GM19025 (cell line): ENCODE data around the gene GAN.
A peak's percentile ranks its signal among the peaks of the same experiment; 100 is the strongest.
"Not testable (repeated sequence)": the region's sequence is repeated elsewhere in the genome, so short reads cannot be mapped to it uniquely, and the experiment has no call there.

Source experiments
- ATAC-seq: cut with Tn5 transposase; IDR thresholded peaks from one replicate; pipeline ENCODE4 v1.9.1; 2021; ENCODE audit warnings: mild to moderate bottlenecking, low read depth, moderate library complexity; ENCODE audit not compliant: unreplicated experiment

The GAN gene

DNA sequence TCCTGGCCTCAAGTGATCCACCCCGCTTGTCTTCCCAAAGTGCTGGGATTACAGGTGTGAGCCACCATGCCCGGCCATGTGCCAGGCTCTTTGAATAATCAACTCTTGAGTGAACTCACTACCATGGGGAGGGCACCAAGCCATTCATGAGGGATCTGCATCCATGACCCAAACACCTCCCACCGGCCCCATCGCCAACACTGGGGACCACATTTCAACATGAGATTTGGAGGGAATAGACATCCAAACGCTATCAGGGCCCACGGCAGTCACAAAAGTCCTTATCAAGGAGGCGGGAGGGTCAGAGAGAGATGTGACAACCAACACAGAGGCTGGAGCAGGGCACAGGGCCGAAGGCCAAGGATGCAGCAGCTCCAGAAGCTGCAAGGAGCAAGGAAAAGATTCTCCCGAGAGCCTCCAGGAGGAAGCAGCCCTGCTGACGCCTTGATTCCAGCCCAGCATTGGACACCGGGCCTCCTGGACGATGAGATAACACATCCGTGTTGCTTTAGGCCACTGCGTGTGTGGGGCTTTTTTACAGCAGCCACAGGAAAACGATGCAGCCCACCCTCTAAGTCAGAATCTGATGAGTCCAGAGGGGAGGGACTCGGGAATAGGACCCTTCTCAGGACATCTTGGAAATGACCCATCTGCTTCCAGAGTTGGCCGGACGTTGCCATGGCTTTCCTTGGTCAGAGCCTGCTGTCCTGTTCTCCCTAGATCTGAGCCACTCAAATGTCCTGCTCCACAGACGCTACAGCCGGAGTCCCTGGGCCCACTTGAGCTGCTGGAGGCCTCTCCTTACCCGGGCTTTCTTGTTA is 82.5 kb downstream of the GAN start:
- no peak for ATAC-seq

DNA sequence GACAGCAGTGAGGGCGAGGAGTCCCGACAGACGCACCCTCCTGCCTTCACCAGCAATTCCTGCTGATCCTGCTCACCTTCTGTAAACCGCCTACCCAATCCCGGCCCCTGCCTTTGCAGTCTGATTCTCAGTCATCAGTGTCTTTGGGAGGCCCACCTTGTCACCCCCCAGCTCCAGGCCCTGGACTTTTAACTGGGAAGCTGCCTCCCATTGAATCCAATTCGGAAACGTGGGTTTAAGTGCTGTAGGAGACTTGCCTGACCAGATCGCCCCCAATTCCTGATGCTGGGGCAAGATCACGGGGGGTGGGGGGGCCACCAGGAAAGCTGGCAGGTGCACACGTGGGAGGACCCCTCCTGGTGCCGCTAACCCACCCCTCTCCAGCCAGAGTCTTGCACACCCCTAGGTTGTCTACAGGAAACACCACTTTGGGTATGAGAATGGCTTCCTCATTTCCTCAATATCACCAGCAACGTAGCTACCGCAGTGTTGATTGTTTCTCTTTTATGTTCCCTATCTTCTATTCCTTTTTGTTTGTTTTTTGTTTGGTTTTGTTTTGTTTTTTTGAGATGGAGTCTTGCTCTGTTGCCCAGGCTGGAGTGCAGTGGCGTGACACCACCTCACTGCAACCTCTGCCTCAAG is 83.2 kb downstream of the GAN start:
- no peak for ATAC-seq

DNA sequence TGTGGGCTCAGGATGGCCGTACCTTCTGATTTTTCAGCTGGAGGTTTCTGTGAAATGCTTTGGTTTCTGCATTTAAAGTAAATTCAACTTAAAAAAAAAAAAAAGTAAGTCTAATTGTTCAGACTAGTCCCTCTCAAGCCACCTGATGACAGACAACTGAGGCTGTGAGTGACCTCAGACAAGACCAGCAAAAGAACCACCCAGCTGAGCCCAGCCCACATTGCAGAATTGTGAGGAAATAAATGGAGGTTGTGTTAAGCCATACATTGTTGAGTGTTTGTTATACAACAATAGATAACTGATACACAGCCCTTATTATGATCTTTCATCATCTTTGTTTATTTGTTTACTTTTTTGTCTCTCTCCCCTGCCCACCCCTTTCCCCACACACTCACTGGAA is 85.1 kb downstream of the GAN start:
- ATAC-seq, result no peak

DNA sequence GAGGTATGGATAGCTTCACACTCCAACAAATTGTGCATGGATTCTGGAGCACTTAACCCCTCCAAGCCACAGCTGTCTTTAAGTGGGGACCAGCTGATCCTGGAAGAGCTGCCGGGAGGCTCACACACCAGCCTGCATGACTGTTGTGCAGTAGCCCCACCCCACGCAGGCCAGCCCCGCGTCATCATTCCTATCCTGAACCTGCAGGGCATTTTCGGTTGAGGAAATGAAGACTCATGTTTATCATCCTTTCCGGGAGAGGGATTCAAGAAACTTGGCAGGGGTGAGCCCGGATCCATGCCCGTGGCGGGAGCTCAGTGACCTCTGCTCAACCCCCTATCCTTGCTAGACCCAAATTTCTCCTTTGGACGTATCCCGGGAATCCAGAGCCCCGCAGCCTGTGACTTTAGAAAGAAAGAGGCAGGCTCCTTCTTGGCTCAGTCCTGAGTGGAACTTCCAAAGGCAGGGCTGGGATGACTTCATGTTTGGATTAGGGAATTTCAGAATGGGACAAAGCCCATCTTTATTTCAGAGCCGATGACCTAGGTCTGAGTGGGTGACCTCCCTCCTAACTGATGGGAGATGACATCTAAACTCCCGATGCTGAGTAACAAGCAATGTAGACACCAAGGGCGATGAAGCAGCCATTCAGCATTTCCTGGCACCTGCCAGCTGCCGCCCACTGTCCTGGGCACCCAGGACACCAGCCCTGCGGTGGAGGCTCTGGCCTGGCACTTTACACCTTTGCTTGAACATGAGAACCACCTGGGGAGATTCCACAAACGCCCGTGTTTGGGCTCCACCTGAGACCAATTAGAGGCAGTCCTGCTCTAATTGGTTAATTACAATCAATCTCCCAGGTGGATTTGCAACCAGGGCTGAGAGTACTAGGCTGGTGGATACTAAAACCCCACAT is 86.5 kb downstream of the GAN start:
- no peak for ATAC-seq

DNA sequence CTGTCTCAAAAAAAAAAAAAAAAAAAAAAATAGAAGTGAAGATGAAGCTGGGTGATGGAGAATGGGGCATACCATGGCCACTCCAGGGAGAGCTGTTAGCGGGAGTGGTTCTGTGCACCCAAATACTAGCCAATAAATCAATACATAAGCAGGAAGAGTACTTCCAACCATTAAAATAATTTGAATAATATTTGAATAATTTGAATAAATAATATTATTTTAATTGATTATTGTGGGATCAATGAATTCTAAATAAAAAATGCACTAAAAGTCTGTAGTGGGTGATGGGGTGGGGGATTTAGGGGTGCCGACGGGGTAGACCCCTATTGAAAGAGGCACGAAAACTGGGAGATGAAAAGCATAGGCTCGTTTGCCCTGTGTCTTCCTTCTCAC is 88.4 kb downstream of the GAN start:
- no peak for ATAC-seq

DNA sequence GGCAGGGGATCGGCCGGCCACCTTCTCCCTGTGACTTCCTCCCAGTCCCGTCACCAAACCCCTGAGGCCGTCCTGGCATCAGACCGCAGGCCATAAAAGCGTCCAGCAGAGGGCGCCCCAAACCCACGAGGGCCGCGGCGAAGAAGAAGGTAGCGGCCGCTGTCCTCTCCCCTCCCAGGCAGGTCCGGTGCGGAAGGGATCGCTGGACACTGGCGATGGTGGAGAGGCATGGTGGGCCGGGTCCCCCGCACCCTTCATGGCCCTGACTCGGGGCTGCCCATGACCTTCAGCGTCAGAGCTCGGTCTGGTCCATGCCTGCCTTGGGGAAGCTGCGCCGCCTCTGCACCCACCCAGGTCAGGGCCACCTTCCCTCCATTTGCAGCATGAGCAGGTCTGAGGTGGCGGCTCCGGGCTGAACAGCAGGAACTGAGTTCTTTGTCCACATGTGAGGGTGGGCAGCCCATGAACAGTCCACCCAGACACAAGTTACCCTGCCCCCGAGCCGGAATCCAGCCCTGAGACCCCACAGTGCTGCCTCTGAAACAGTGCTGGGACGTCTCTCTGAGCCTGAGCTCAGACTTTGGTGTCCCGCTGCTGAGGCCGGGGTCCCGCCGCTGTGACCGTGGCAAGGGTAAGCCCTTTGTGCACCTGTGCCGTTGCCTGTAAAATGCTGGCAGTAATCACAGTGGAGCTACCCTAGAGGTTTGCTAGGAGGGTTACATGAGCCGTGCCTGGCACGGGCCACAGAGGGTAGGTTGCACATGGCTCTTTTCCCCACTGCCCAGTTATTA is 89.0 kb downstream of the GAN start:
- peak; percentile 66 for ATAC-seq

DNA sequence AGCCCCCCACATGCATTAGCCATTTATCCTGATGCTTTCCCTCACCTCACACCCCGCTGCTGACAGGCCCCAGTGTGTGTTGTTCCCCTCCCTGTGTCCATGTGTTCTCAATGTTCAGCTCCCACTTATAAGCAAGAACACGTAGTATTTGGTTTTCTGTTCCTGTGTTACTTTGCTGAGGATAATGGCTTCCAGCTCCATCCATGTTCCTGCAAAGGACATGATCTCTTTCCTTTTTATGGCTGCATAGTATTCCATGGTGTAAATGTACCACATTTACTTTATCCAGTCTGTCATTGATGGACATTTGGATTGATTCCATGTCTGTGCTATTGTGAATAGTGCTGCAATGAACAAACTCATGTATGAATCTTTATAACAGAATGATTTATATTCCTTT is 90.2 kb downstream of the GAN start:
- ATAC-seq, result not testable (repeated sequence)

DNA sequence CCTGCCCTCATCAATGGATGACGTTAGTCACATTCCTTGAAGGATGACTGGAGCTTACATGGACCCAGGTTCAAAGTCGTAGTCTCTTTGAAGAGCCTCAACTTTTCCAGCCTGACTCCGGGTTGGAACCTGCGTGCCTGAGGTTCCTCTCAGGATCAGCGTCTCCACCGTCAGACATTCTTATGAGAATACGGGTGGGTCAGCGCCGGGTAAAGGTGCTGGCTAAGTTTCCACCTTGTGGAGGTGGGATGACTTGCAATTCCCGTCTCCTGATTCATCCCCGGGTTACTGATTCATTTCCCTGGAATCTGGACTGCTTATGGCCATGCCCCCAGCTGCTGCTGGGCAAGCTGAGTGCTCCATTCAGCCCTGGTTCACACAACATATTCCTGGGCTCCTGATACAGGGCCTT is 90.9 kb downstream of the GAN start:
- no peak for ATAC-seq

DNA sequence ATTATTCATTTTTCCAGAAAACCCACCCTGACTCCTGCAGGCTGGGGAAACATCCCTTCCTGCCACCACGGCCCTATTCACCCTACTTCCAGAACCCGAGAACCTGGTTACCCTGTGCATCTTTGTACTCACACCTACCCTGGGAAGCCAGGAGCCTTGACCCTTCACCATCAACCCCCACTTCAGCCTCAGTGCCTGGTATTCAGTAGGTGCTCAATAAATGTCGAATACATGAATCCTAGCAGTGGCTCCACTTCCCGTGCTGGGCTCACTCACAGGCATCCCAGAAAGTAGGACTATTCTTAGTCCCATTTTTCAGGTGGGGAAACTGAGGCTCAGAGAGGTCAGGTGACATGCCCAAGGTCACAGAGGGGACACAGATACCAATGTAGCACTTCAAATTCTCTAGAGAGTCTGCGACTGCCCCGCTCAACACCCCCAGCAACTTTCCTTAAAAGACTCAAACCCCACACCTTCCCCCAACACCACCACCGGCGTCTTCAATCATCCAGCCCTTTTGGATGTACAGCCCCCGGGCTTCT is 93.7 kb downstream of the GAN start:
- ATAC-seq, result no peak

DNA sequence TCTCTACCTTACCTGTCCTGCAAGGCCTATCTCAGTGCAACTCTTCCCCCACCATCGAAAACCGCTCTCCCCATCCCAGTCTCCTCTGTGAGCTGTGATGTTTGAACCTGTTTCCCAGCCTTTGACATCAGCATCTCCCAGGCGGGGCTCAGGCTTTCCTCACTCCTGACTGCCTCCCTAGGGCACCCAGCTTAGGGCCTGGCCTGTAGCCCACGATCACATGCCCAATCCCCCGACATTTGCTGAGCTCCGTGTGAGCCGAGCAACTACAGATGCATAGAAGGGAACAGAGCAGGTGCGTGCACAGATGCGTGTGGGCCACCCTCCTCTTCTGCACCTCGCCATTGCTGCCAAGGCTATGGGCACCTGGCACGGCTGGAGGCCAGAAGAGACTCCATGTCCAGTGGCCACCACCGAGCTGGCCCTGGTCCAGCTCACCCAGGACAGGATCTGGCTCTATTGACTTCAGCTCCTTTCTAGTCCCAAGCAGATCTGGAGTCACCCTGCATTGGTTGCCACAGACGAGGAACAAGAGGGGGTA is 94.3 kb downstream of the GAN start:
- no peak for ATAC-seq

DNA sequence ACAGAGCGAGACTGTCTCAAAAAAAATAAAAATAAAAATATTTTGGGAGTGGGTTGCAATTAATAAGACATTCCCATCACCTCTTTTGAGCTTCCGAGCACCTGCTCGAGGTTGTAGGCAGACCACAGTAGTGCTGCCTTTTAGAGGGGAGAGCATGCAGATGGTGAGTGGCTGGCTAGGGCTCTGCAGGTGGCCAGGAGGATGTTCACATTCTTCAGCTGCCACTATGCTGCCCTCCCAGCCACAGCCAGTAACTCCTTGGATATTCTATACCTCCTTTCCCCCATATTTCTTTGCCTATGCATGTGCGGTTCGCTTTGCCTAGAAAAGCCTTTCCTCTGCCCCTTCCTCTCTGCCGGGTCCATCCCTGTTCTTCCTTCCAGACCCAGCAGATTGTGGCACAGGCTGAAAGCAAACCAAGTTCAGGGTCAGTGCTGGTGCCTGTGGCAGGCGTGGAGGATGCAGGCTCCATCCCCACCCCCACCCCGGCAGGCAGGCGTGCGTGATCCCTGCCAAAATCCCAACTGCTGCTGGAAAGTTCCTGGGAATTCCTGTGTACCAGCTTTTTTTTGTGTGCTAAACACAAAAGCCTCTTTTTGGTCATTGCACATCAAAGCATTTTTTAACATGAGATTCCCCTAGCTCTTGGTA is 96.0 kb downstream of the GAN start:
- ATAC-seq, result no peak

DNA sequence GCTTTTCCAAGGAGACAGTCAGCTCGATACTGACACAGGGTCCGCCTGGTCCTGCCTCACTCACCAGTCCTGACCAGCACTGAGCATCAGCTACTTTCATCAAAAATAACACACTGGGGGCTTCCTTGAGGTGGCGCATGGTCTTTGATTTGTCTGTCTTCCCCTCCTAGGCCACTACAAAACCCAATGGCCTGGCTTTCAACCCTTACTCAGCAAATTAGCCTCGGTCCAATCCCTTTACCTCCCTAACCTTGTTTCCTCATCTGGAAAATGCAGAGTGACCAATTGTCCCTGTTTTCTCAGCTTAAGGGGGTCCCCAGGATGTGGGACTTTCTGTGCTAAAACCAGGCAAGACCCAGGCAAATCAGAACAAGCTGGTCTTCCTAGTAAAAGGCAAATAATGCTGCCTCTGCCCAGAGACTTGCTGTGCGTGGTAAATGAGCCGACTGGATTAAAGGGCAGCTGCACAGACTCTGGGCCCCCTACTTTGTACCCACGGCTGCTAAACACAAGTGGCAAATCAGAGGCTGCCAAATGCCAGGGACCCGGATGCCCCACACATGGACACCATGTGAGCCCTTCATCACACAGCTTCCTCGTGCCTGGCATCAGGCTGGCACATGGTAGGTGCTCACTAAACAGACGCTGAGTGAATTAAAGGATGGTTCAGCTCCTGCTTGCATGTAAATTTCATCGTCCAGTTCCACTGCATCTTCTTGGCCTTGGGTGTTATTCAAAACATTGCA is 98.7 kb downstream of the GAN start:
- ATAC-seq, result no peak

DNA sequence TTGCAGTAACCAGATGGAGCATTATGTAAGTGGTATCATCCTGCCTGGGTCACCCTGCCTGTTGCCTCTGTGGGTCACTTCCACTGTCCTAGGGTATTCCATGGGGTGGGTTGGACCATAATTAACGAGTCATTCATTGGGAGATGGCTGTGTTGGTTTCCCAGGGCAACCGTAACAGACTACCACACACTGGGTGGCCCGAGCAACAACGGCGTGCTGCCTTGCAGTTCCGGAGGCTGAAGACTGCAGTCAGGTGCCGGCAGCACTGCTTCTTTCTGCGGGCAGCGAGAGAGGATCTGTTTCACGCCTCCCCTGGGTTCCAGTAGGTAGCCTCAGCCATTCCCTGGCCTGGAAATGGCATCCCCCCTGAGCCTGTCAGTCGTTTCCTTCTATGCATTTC is 101.0 kb downstream of the GAN start:
- ATAC-seq, result no peak

DNA sequence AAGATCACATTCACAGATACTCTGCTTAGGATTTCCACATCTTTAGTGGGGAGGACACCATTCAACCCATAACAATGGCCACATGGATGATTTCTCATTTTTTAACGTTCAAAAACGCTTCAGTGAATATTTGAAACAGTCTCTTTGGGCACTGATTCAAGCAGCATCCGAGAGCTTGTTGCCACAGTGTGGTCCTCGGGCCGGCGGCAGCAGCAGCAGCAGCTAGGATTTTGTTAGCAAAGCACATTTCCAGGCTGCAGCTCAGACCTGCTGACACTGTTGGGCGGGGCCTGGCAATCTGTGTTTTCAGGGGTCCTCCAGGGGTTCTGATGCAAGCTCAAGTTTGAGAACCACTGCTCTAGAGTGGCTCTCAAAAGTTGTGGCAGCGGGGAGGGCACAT is 102.0 kb downstream of the GAN start:
- no peak for ATAC-seq

DNA sequence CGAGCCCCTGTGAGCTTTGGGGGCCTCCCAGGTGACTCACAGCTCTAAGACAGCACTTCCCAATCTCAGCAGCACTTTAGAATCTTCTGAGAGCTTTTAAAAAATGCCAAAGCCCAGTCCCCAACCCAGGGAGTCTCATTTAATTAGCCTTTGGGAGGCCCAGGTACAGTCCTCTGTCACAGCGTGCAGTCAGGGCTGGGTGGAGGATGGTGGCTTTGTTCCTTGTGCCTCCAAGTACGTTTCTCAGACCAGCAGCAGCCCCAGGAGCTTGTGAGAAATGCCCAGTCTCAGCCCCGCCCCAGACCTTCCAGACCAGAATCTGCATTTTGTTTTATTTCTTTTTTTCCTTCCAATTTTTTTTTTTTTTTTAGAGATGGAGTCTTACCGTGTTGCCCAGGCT is 102.4 kb downstream of the GAN start:
- no peak for ATAC-seq

DNA sequence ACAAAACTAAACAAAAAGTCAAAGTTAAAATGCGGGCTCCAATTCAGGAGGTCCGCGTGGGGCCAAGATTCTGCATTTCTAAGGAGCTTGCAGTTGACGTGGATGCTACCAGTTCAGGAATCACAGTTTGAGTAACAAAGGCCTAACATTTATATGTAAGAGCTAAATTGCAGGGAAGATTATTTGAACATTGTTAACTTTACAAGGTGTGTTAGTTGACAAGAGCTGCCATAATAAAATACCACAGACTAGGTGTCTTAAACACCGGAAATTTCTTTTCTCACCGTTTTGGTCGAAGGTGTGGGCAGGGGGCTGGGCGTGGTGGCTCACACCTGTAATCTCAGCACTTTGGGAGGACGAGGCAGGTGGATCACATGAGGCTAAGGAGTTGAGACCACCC is 105.0 kb downstream of the GAN start:
- no peak for ATAC-seq

DNA sequence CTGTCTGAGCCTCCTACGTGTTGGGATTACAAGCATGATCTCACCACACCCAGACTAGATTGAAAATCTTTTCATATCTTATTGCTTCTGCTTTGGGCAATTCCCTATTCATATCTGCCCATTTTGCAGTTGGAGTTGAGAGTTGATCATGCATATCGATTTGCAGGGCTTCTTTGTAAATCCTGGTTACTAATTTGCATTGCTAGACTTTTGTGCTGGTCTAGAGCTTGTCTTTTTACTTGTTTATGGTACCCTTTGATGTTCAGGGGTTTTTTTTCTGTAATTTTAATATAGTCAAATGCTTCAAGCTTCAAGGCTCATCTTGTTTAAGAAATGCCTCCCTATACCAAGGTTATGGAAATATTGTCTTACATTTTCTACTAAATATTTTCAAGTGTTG is 106.4 kb downstream of the GAN start:
- ATAC-seq, result no peak

DNA sequence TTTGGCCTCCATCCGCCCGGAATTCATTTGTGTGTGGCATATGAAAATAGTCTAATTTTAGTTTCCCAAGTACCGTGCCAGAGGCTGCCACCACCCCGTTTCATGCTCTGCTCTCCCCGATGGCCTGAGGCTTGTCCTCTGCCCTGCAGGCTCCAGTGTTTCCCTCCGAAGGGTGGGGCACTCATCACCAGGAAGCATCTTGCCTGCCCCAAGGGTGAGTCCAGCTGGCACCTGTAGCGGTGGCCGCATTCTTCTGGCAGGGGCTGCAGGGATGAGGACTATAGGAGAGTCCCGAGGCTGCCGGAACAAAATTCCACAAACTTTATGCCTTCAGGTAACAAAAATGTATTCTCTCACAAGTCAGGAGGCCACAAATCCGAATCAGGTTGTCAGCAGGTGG is 106.8 kb downstream of the GAN start:
- ATAC-seq, result no peak

DNA sequence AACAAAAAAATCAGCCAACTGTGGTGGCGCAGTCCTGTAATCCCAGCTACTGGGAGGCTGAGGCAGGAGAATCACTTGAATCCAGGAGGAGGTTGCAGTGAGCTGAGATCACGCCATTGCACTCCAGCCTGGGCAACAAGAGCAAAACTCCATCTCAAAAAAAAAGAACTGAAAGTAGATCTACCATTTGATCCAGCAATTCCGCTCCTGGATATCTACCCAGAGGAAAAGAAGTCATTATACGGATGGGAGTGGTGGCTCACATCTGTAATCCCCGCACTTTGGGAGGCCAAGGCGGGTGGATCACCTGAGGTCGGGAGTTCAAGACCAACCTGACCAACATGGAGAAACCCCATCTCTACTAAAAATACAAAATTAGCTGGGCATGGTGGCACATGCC is 107.4 kb downstream of the GAN start:
- ATAC-seq, result not testable (repeated sequence)
